Erythroblast (primary cell): ENCODE results near the gene COL5A2.

Experiments
- GATA1 ChIP-seq: IDR thresholded peaks from 2 replicates; pipeline ENCODE4 v1.6.1; 2011; ENCODE audit warnings: low read depth, mild to moderate bottlenecking, control low read depth, low read length, moderate library complexity
- POLR2A ChIP-seq: IDR thresholded peaks from 2 replicates; pipeline ENCODE4 v1.6.1; 2011; ENCODE audit warnings: mild to moderate bottlenecking, low read length

GRCh38 chr2:189164746-189165145 lies 14.8 kb downstream of the COL5A2 start:
- TF ChIP-seq GATA1, result no peak
- no peak for TF ChIP-seq POLR2A
